Measurements from ENCODE around the gene LSM5.

The LSM5 gene

DNA sequence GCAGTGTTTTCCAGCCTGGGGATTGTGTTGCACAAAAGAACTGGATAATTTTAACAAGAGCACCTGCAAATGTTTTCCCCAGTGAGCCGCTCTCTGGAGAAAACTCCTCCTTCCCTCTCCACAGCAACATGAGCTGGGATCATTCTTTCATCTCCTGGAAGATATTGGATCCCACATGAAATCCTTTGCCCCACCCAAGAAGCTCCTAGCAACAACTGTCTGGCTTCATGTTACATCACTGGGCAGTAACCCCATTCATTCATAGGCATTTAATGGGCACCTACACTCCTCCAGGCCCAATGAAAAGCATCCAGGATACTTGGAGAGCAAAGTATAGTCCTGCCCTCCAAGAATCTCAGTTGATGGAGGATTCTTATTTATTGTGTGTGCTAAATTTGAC, 27.2 kb downstream of the LSM5 start:
- no peaks in the 10 kb centered on the region for H3K36me3 ChIP-seq (ENCODE audit: insufficient read depth, low read length)
- no peaks in the 10 kb centered on the region for H3K79me2 ChIP-seq (ENCODE audit: insufficient read depth, low read length)
- H3K4me3 ChIP-seq (ENCODE audit: low read depth in 1 of 2, low read length in 2 of 2) = no peak overlapping the region
- H3K27me3 ChIP-seq (ENCODE audit: insufficient read depth, low read length, poor library complexity) = no peaks in the 10 kb centered on the region
- ATAC-seq (ENCODE audit: insufficient read depth, low read depth) (no peak), DNase-seq (no peak)
- H2AFZ ChIP-seq (ENCODE audit: low read depth, low read length) = no peak overlapping the region
- H3K4me1 ChIP-seq (ENCODE audit: insufficient read depth, low read length) = no peaks in the 10 kb centered on the region
- H3K27ac ChIP-seq (ENCODE audit: low read length) = no peak overlapping the region
- no peaks in the 10 kb centered on the region for H3K9me3 ChIP-seq (ENCODE audit: insufficient read depth, low read length, severe bottlenecking)
- H4K20me1 ChIP-seq (ENCODE audit: insufficient read depth, low read length) = no peaks in the 10 kb centered on the region
- no peak overlapping the region for H3K4me2 ChIP-seq (ENCODE audit: insufficient read depth, low read length)
- TF ChIP-seq, protein P1, sequence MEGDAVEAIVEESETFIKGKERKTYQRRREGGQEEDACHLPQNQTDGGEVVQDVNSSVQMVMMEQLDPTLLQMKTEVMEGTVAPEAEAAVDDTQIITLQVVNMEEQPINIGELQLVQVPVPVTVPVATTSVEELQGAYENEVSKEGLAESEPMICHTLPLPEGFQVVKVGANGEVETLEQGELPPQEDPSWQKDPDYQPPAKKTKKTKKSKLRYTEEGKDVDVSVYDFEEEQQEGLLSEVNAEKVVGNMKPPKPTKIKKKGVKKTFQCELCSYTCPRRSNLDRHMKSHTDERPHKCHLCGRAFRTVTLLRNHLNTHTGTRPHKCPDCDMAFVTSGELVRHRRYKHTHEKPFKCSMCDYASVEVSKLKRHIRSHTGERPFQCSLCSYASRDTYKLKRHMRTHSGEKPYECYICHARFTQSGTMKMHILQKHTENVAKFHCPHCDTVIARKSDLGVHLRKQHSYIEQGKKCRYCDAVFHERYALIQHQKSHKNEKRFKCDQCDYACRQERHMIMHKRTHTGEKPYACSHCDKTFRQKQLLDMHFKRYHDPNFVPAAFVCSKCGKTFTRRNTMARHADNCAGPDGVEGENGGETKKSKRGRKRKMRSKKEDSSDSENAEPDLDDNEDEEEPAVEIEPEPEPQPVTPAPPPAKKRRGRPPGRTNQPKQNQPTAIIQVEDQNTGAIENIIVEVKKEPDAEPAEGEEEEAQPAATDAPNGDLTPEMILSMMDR (IDR thresholded peaks at IDR 0.05; ENCODE audit: borderline replicate concordance, extremely low read depth, low read length, poor library complexity, severe bottlenecking) = no peak
- no peak for TF ChIP-seq EZH2 (IDR thresholded peaks at IDR 0.05; ENCODE audit: borderline replicate concordance, low read depth, low read length, severe bottlenecking)
- no peak overlapping the region for H3K9ac ChIP-seq (ENCODE audit: low read depth, low read length)

DNA sequence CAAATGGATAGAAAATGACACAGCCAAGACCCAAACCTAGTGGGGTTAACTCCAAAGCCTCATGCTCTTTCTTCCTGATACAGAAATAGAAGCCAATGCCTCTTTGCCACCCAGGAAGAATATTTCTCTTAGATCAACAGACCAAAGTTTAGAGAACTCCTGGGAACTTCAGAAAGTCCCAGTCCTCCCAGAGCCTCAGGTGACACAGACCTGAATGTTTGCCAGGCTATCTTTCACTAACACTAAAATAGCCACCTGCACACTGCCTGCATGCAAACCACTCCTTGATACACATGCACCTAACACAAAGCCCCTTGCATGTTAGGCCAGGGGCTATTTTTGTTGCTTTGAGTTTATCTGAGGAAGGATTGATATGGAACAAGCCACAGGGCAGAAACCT, 27.7 kb downstream of the LSM5 start:
- no peak overlapping the region for H3K27ac ChIP-seq (ENCODE audit: low read length)
- no peaks in the 10 kb centered on the region for H3K27me3 ChIP-seq (ENCODE audit: insufficient read depth, low read length, poor library complexity)
- ATAC-seq (ENCODE audit: insufficient read depth, low read depth) = no peak
- H3K4me2 ChIP-seq (ENCODE audit: insufficient read depth, low read length) = no peak overlapping the region
- TF ChIP-seq, protein P1 (IDR thresholded peaks at IDR 0.05; ENCODE audit: borderline replicate concordance, extremely low read depth, low read length, poor library complexity, severe bottlenecking) = no peak
- no peaks in the 10 kb centered on the region for H3K9me3 ChIP-seq (ENCODE audit: insufficient read depth, low read length, severe bottlenecking)
- no peaks in the 10 kb centered on the region for H4K20me1 ChIP-seq (ENCODE audit: insufficient read depth, low read length)
- no peak for DNase-seq
- H3K36me3 ChIP-seq (ENCODE audit: insufficient read depth, low read length) = no peaks in the 10 kb centered on the region
- H3K4me3 ChIP-seq (ENCODE audit: low read depth in 1 of 2, low read length in 2 of 2) = no peak overlapping the region
- no peak overlapping the region for H3K9ac ChIP-seq (ENCODE audit: low read depth, low read length)
- H2AFZ ChIP-seq (ENCODE audit: low read depth, low read length) = no peak overlapping the region
- no peaks in the 10 kb centered on the region for H3K79me2 ChIP-seq (ENCODE audit: insufficient read depth, low read length)
- H3K4me1 ChIP-seq (ENCODE audit: insufficient read depth, low read length) = no peaks in the 10 kb centered on the region

DNA sequence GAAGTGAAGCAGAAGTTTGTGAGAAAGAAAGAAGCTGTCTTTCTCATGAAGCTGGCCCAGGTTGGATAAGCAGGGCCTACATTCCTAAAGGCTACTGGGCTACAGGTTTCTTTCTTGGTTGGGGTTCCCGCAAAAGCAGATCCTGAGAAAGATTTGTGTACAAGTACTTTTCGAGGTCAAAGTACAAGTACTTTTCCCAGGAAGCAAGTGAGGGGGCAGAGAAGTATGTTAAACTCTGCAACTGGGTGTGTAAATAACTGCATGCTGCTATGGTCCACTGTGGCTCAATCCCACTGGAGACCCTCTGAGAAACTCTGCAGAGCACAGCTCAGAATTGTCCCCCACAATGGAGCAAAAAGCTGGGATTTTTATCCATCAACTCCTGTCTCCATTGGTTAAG, 28.7 kb downstream of the LSM5 start:
- DNase-seq = no peak
- Histone ChIP-seq H4K20me1 (ENCODE audit: insufficient read depth, low read length) (no peaks in the 10 kb centered on the region), H2AFZ (ENCODE audit: low read depth, low read length) (no peak overlapping the region), H3K4me3 (ENCODE audit: low read depth in 1 of 2, low read length in 2 of 2) (no peak overlapping the region), H3K9ac (ENCODE audit: low read depth, low read length) (no peak overlapping the region), H3K79me2 (ENCODE audit: insufficient read depth, low read length) (no peaks in the 10 kb centered on the region), H3K27me3 (ENCODE audit: insufficient read depth, low read length, poor library complexity) (no peaks in the 10 kb centered on the region), H3K36me3 (ENCODE audit: insufficient read depth, low read length) (no peaks in the 10 kb centered on the region), H3K9me3 (ENCODE audit: insufficient read depth, low read length, severe bottlenecking) (no peaks in the 10 kb centered on the region), H3K4me1 (ENCODE audit: insufficient read depth, low read length) (no peaks in the 10 kb centered on the region), H3K27ac (ENCODE audit: low read length) (no peak overlapping the region), H3K4me2 (ENCODE audit: insufficient read depth, low read length) (no peak overlapping the region)
- ATAC-seq (ENCODE audit: insufficient read depth, low read depth) = no peak
- TF ChIP-seq EZH2 (IDR thresholded peaks at IDR 0.05; ENCODE audit: borderline replicate concordance, low read depth, low read length, severe bottlenecking) = no peak
- TF ChIP-seq, protein P1 (IDR thresholded peaks at IDR 0.05; ENCODE audit: borderline replicate concordance, extremely low read depth, low read length, poor library complexity, severe bottlenecking) = no peak

DNA sequence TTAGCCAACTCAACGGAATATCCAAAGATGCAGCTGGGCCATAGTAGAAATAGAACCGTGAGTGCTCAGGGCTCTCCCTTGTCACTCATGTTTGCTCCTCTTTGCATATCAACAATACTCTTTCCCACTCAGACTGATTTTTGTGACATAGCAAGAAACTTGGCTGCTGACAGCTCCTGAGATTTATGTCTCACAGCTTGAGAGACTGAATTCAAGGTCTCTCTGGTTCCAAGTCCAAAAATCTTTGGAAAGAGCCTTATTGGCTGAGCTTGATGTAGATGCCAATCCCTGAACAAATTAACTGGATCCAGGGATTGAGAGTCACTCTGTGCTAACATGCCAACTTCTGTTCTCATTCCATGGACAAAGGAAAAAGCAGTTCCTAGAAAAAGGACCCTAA, 30.4 kb downstream of the LSM5 start:
- no peaks in the 10 kb centered on the region for H3K4me1 ChIP-seq (ENCODE audit: insufficient read depth, low read length)
- H3K9me3 ChIP-seq (ENCODE audit: insufficient read depth, low read length, severe bottlenecking) = no peaks in the 10 kb centered on the region
- H4K20me1 ChIP-seq (ENCODE audit: insufficient read depth, low read length) = no peaks in the 10 kb centered on the region
- no peak overlapping the region for H3K27ac ChIP-seq (ENCODE audit: low read length)
- no peak overlapping the region for H3K4me3 ChIP-seq (ENCODE audit: low read depth in 1 of 2, low read length in 2 of 2)
- no peak overlapping the region for H3K9ac ChIP-seq (ENCODE audit: low read depth, low read length)
- H3K36me3 ChIP-seq (ENCODE audit: insufficient read depth, low read length) = no peaks in the 10 kb centered on the region
- no peak for ATAC-seq (ENCODE audit: insufficient read depth, low read depth)
- H3K27me3 ChIP-seq (ENCODE audit: insufficient read depth, low read length, poor library complexity) = no peaks in the 10 kb centered on the region
- no peak for TF ChIP-seq EZH2 (IDR thresholded peaks at IDR 0.05; ENCODE audit: borderline replicate concordance, low read depth, low read length, severe bottlenecking)
- TF ChIP-seq, protein P1 (IDR thresholded peaks at IDR 0.05; ENCODE audit: borderline replicate concordance, extremely low read depth, low read length, poor library complexity, severe bottlenecking) = no peak
- no peak for DNase-seq
- H2AFZ ChIP-seq (ENCODE audit: low read depth, low read length) = no peak overlapping the region
- H3K79me2 ChIP-seq (ENCODE audit: insufficient read depth, low read length) = no peaks in the 10 kb centered on the region
- no peak overlapping the region for H3K4me2 ChIP-seq (ENCODE audit: insufficient read depth, low read length)
